MG63 (cell line): ENCODE data around the gene HOTAIR. TPM values are rescaled to one million over a fixed set of nuclear protein-coding genes. Genes with fewer than 3 reads are reported as not detected.

Experiments used
- DNase-seq: peaks from one replicate; pipeline ENCODE4 v3.0.0-alpha.2; 2020
- H3K27me3 ChIP-seq: fragments of 250-450 bp; sonication (Bioruptor Pico); 2 replicates; pipeline ENCODE4 v1.5.1; 2020; ENCODE audit warnings: mild to moderate bottlenecking, moderate library complexity
- H3K36me3 ChIP-seq: fragments of 250-450 bp; sonication (Bioruptor Pico); 2 replicates; pipeline ENCODE4 v1.5.1; 2020; ENCODE audit warnings: mild to moderate bottlenecking, moderate library complexity
- H3K4me3 ChIP-seq: fragments of 250-450 bp; sonication (Bioruptor Pico); 2 replicates; pipeline ENCODE4 v1.5.1; 2020; ENCODE audit warnings: mild to moderate bottlenecking, moderate library complexity
- H3K9me3 ChIP-seq: fragments of 250-450 bp; sonication (Bioruptor Pico); 2 replicates; pipeline ENCODE4 v1.5.1; 2020; ENCODE audit warnings: mild to moderate bottlenecking, moderate library complexity
- total RNA-seq: library from RNA; depleted of rRNA; stranded (reverse); fragments of >200 nt; shearing (Covaris generic); gene quantifications from 2 replicates; pipeline ENCODE4 v1.2.3, GENCODE V29; 2014; ENCODE audit warnings: low replicate concordance; rRNA removed

The HOTAIR gene
- 4.2 and 4.5 TPM in 2 replicates for total RNA-seq

- no peaks in the 10 kb centered on the region for H3K27me3 ChIP-seq
- peaks cover 3% of the 10 kb centered on the region; the same call in 1 of the 2 replicates for H3K36me3 ChIP-seq
- DNase-seq: peak; percentile 89
- H3K9me3 ChIP-seq: no peaks in the 10 kb centered on the region
- peak within 1 kb of the TSS; percentile 68 for H3K4me3 ChIP-seq
Observed at GRCh38 chr12:53974084-53975063, at the start of gene HOTAIR. TSS of gene HOTAIR (minus strand) at chr12:53974954.

- peak; percentile 45 for DNase-seq
- H3K4me3 ChIP-seq: peak overlapping the region; percentile 29
- H3K27me3 ChIP-seq: no peaks in the 10 kb centered on the region
- H3K9me3 ChIP-seq: no peaks in the 10 kb centered on the region
- H3K36me3 ChIP-seq: peaks cover 26% of the 10 kb centered on the region
Observed at GRCh38 chr12:54024127-54024526, 49.4 kb upstream of the HOTAIR start.

GRCh38 chr12:54022960-54023884, 48.5 kb upstream of the HOTAIR start:
- Histone ChIP-seq H3K9me3 (no peaks in the 10 kb centered on the region), H3K36me3 (peaks cover 18% of the 10 kb centered on the region), H3K27me3 (no peaks in the 10 kb centered on the region), H3K4me3 (peak overlapping the region; percentile 29)
- no peak for DNase-seq

- peaks cover 14% of the 10 kb centered on the region for H3K36me3 ChIP-seq
- DNase-seq: peak; percentile 58
- H3K9me3 ChIP-seq: no peaks in the 10 kb centered on the region
- H3K27me3 ChIP-seq: no peaks in the 10 kb centered on the region
- H3K4me3 ChIP-seq: peak overlapping the region; percentile 69
Observed at GRCh38 chr12:54021432-54022013, 46.8 kb upstream of the HOTAIR start.

- no peak for DNase-seq
- Histone ChIP-seq H3K36me3 (peaks cover 14% of the 10 kb centered on the region), H3K27me3 (no peaks in the 10 kb centered on the region)
Observed at GRCh38 chr12:54020591-54021405, 46.0 kb upstream of the HOTAIR start.

GRCh38 chr12:54019924-54020590, 45.3 kb upstream of the HOTAIR start:
- peak; percentile 59 for DNase-seq
- no peaks in the 10 kb centered on the region for H3K27me3 ChIP-seq
- peaks cover 14% of the 10 kb centered on the region for H3K36me3 ChIP-seq
- no peaks in the 10 kb centered on the region for H3K9me3 ChIP-seq
- H3K4me3 ChIP-seq: peak overlapping the region; percentile 69

More at GRCh38 chr12:54020591-54021405, 46.0 kb upstream of the HOTAIR start:
- peak overlapping the region; percentile 69 for H3K4me3 ChIP-seq
- H3K9me3 ChIP-seq: no peaks in the 10 kb centered on the region

- Histone ChIP-seq H3K4me3 (peak overlapping the region; percentile 69), H3K27me3 (no peaks in the 10 kb centered on the region), H3K36me3 (peaks cover 14% of the 10 kb centered on the region), H3K9me3 (no peaks in the 10 kb centered on the region)
- DNase-seq: peak; percentile 63
Observed at GRCh38 chr12:54019091-54019811, 44.5 kb upstream of the HOTAIR start.

GRCh38 chr12:54018468-54018984, 43.8 kb upstream of the HOTAIR start:
- DNase-seq: peak; percentile 80
- Histone ChIP-seq H3K9me3 (no peaks in the 10 kb centered on the region), H3K27me3 (no peaks in the 10 kb centered on the region), H3K4me3 (peak overlapping the region; percentile 69), H3K36me3 (peaks cover 14% of the 10 kb centered on the region)

GRCh38 chr12:54017878-54018467, 43.2 kb upstream of the HOTAIR start:
- peak; percentile 98 for DNase-seq
- Histone ChIP-seq H3K9me3 (no peaks in the 10 kb centered on the region), H3K36me3 (peaks cover 16% of the 10 kb centered on the region), H3K4me3 (peak overlapping the region; percentile 69), H3K27me3 (no peaks in the 10 kb centered on the region)

GRCh38 chr12:54017027-54017788, 42.5 kb upstream of the HOTAIR start:
- H3K9me3 ChIP-seq: no peaks in the 10 kb centered on the region

GRCh38 chr12:54016478-54016964, 41.8 kb upstream of the HOTAIR start:
- Histone ChIP-seq H3K27me3 (no peaks in the 10 kb centered on the region), H3K9me3 (no peaks in the 10 kb centered on the region), H3K4me3 (peak overlapping the region; percentile 69), H3K36me3 (peaks cover 16% of the 10 kb centered on the region)
- peak; percentile 59 for DNase-seq

More at GRCh38 chr12:54017027-54017788, 42.5 kb upstream of the HOTAIR start:
- Histone ChIP-seq H3K4me3 (peak overlapping the region; percentile 69), H3K27me3 (no peaks in the 10 kb centered on the region), H3K36me3 (peaks cover 18% of the 10 kb centered on the region)
- DNase-seq: peak; percentile 66

- no peaks in the 10 kb centered on the region for H3K9me3 ChIP-seq
- peak overlapping the region; percentile 69 for H3K4me3 ChIP-seq
- H3K27me3 ChIP-seq: no peaks in the 10 kb centered on the region
- peaks cover 19% of the 10 kb centered on the region for H3K36me3 ChIP-seq
- DNase-seq: no peak
Observed at GRCh38 chr12:54016051-54016450, 41.3 kb upstream of the HOTAIR start.
